ENCODE measurements around the gene LIPC.
"Not testable (repeated sequence)": the region's sequence is repeated elsewhere in the genome, so short reads cannot be mapped to it uniquely, and the experiment has no call there.

LIPC gene

GRCh38 chr15:58590926-58591325 is 159.1 kb downstream of the LIPC start:
- no CpG with 5 or more reads among the region's 1 CpG for WGBS (ENCODE audit: insufficient coverage, insufficient read length)

DNA sequence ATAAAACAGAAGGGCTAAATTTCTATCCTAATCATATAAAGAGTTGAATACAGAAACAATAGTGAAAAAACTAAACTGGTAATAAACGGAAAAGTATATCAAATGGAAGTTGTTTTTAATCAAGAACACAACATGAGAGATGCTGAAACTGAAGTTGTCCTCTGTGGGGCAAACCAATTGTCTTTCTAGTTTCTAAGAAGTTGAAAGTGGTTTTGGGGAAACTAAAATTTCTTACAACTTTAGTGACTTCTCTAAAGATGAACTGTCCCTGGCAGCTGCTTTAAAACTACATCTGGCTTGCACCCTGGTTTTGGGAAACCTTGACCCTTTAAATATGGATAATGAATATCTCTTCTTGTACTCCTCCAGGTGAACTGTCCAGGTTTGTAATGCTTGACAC is 162.1 kb downstream of the LIPC start:
- H3K9me3 ChIP-seq (ENCODE audit: control insufficient read depth, insufficient read depth, low read length): no peaks in the 10 kb centered on the region
- no CpG with 5 or more reads among the region's 1 CpG for WGBS (ENCODE audit: insufficient coverage, insufficient read length)
- DNase-seq (ENCODE audit: low read depth, low spot score): no peak
- H3K4me3 ChIP-seq (ENCODE audit: low read length): no peak overlapping the region
- H3K27me3 ChIP-seq (ENCODE audit: control insufficient read depth, insufficient read depth, low read length): no peaks in the 10 kb centered on the region
- no peaks in the 10 kb centered on the region for H3K4me1 ChIP-seq (ENCODE audit: control insufficient read depth, insufficient read depth, low read length)
- no peaks in the 10 kb centered on the region for H3K36me3 ChIP-seq (ENCODE audit: control insufficient read depth, insufficient read depth, low read length)
- no peak overlapping the region for H3K27ac ChIP-seq (ENCODE audit: low read length)

More at GRCh38 chr15:58590926-58591325, 159.1 kb downstream of the LIPC start:
- Histone ChIP-seq H3K9me3 (ENCODE audit: control insufficient read depth, insufficient read depth, low read length) (no peaks in the 10 kb centered on the region), H3K36me3 (ENCODE audit: control insufficient read depth, insufficient read depth, low read length) (no peaks in the 10 kb centered on the region), H3K27me3 (ENCODE audit: control insufficient read depth, insufficient read depth, low read length) (no peaks in the 10 kb centered on the region), H3K4me1 (ENCODE audit: control insufficient read depth, insufficient read depth, low read length) (no peaks in the 10 kb centered on the region), H3K4me3 (ENCODE audit: low read length) (no peak overlapping the region), H3K27ac (ENCODE audit: low read length) (no peak overlapping the region)
- DNase-seq (ENCODE audit: low read depth, low spot score): no peak

DNA sequence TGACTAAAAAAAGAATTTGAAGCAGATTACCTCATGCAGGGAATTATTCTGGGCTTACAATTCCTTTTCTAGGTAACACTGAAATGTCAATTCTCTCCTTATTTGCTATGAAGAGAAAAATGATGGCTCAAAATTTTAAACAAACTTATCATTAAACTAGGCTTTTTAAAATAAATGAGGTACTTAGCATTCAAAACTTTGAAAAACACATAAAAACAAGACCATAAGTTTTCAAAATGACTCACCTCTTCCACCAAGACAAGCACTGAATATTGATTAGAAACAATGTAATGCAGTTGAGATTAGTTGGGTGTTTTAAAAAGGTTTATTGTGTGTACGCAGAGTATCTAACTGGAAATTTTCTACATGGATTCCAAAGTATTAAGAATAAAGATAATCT is 163.1 kb downstream of the LIPC start:
- 100% methylated on average over 1 of the region's 1 CpG for WGBS (ENCODE audit: insufficient coverage, insufficient read length)
- no peaks in the 10 kb centered on the region for H3K36me3 ChIP-seq (ENCODE audit: control insufficient read depth, insufficient read depth, low read length)
- DNase-seq (ENCODE audit: low read depth, low spot score): no peak
- H3K27ac ChIP-seq (ENCODE audit: low read length): no peak overlapping the region
- no peaks in the 10 kb centered on the region for H3K9me3 ChIP-seq (ENCODE audit: control insufficient read depth, insufficient read depth, low read length)
- H3K4me3 ChIP-seq (ENCODE audit: low read length): no peak overlapping the region
- no peaks in the 10 kb centered on the region for H3K4me1 ChIP-seq (ENCODE audit: control insufficient read depth, insufficient read depth, low read length)
- no peaks in the 10 kb centered on the region for H3K27me3 ChIP-seq (ENCODE audit: control insufficient read depth, insufficient read depth, low read length)

DNA sequence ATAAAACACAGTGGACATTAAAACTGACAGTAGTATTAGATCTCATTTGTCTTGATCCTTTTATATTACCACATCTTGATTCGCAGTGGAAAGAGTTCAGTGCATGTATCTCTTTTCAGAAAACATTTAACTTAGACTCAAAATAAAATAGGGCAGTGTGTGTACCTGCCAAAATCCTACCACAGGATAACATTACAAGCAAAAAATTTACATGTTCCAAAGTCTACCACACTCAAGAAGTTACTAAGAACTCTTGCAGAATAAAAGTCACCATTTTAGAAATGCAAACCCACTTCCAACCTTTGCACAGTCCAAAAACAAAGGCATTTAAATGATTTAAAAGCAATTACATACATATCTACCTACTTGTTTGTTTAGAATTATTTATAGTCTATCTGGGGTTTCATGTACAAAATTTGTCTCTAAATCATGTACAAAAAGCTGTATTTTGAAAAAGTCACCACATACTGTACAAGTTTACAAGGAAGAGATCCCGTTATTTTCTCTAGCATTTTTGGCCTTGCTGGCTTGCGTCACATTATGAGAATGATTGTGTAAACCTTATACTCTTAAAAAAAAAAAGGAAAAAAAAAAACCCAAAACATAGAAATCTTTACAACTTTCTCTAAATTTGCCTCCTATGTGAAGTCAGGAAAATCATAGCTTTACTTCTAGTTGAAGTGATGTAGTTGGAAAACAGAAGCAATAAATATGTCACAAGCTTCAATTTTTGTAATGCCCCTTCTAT is 163.9 kb downstream of the LIPC start:
- DNase-seq (ENCODE audit: low read depth, low spot score): no peak
- Histone ChIP-seq H3K27ac (ENCODE audit: low read length) (no peak overlapping the region), H3K9me3 (ENCODE audit: control insufficient read depth, insufficient read depth, low read length) (no peaks in the 10 kb centered on the region), H3K4me3 (ENCODE audit: low read length) (no peak overlapping the region), H3K4me1 (ENCODE audit: control insufficient read depth, insufficient read depth, low read length) (no peaks in the 10 kb centered on the region), H3K27me3 (ENCODE audit: control insufficient read depth, insufficient read depth, low read length) (no peaks in the 10 kb centered on the region), H3K36me3 (ENCODE audit: control insufficient read depth, insufficient read depth, low read length) (no peaks in the 10 kb centered on the region)
- no CpG with 5 or more reads among the region's 3 CpGs for WGBS (ENCODE audit: insufficient coverage, insufficient read length)

DNA sequence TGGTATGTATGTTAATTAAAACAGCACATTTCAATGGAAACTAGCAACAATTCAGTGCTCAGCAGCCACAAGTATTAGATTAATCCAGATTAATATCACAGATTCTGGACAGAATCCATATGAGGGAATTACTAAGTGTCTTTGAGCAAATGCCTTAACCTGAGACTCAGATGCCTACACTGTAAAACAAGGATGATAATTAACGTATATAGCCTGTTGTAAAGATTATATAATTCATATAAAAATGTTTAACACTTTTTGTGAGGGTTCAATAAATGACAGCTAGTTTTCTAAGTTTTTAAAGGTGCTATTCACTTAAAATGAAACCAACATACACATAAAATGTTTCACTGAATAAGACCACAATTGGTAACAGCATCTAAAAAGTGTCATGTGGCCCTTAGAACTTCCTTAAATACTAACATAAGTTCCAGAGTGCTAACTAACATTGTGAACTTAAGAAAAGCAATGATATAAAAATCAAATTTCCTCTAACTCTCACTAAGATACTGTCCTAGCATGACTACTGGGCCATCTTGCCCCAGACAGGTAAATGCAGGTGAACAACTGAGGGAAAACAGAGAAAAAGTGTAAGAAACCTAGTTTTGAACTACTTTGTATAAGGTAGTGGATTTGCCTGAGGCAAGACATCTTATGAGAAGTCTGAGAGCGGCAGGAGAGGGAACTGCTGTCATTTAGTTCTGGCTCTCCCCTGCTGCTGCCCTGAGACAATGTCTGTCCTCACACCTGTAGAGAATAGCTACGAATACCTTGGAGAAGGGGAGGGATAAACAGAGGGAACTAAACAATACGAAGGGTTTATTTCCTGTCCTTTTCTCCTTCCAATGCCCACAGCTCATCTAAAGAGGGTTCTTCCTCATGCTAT is 166.4 kb downstream of the LIPC start:
- Histone ChIP-seq H3K27ac (ENCODE audit: low read length) (no peak overlapping the region), H3K4me3 (ENCODE audit: low read length) (no peak overlapping the region), H3K36me3 (ENCODE audit: control insufficient read depth, insufficient read depth, low read length) (no peaks in the 10 kb centered on the region), H3K9me3 (ENCODE audit: control insufficient read depth, insufficient read depth, low read length) (no peaks in the 10 kb centered on the region), H3K27me3 (ENCODE audit: control insufficient read depth, insufficient read depth, low read length) (no peaks in the 10 kb centered on the region), H3K4me1 (ENCODE audit: control insufficient read depth, insufficient read depth, low read length) (no peaks in the 10 kb centered on the region)
- WGBS (ENCODE audit: insufficient coverage, insufficient read length): no CpG with 5 or more reads among the region's 4 CpGs
- DNase-seq (ENCODE audit: low read depth, low spot score): peak; percentile 9

GRCh38 chr15:58598829-58599210 is 167.0 kb downstream of the LIPC start:
- no CpG with 5 or more reads among the region's 4 CpGs for WGBS (ENCODE audit: insufficient coverage, insufficient read length)
- Histone ChIP-seq H3K27me3 (ENCODE audit: control insufficient read depth, insufficient read depth, low read length) (no peaks in the 10 kb centered on the region), H3K4me3 (ENCODE audit: low read length) (no peak overlapping the region), H3K9me3 (ENCODE audit: control insufficient read depth, insufficient read depth, low read length) (no peaks in the 10 kb centered on the region), H3K36me3 (ENCODE audit: control insufficient read depth, insufficient read depth, low read length) (no peaks in the 10 kb centered on the region), H3K27ac (ENCODE audit: low read length) (no peak overlapping the region), H3K4me1 (ENCODE audit: control insufficient read depth, insufficient read depth, low read length) (no peaks in the 10 kb centered on the region)
- no peak for DNase-seq (ENCODE audit: low read depth, low spot score)

DNA sequence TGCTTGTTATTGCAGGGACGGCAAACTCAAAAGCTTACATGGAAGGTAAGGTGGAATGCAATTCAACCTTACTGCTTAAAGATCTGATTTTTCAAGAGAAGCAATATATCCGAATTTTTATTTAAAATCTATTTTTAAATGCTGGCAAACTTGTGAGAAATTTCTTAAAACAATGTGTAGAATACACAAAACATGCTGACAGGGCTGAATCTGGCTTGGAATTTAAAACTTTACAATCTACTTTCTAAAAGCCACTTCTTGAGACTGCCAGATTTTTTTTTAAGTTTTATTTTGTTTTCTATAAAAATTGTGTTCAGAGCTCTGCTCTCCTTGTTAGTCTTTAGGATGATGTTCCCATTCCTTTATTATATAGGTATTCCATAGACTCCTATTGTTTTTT is 171.0 kb downstream of the LIPC start:
- no peaks in the 10 kb centered on the region for H3K27me3 ChIP-seq (ENCODE audit: control insufficient read depth, insufficient read depth, low read length)
- no peak overlapping the region for H3K27ac ChIP-seq (ENCODE audit: low read length)
- H3K4me1 ChIP-seq (ENCODE audit: control insufficient read depth, insufficient read depth, low read length): no peaks in the 10 kb centered on the region; the same call in 1 of the 2 replicates
- no peak overlapping the region for H3K4me3 ChIP-seq (ENCODE audit: low read length)
- no CpG with 5 or more reads among the region's 2 CpGs for WGBS (ENCODE audit: insufficient coverage, insufficient read length)
- H3K36me3 ChIP-seq (ENCODE audit: control insufficient read depth, insufficient read depth, low read length): no peaks in the 10 kb centered on the region
- no peaks in the 10 kb centered on the region for H3K9me3 ChIP-seq (ENCODE audit: control insufficient read depth, insufficient read depth, low read length)
- DNase-seq (ENCODE audit: low read depth, low spot score): no peak

DNA sequence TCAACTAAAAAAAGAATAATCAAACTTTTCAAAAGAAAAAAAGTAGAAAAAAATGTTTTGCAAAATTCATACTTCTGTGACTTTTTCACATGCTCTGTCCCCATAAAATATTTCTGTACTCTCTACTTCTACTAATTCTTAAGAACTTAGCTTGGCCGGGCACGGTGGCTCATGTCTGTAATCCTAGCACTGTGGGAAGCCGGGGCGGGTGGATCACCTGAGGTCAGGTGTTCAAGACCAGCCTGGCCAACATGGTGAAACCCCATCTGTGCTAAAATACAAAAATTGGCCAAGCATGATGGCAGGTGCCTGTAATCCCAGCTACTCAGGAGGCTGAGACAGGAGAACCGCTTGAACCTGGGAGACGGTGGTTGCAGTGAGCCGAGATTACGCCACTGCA is 172.1 kb downstream of the LIPC start:
- not testable (repeated sequence) for H3K27ac ChIP-seq (ENCODE audit: low read length); H3K36me3 ChIP-seq (ENCODE audit: control insufficient read depth, insufficient read depth, low read length)
- WGBS (ENCODE audit: insufficient coverage, insufficient read length): no CpG with 5 or more reads among the region's 8 CpGs

DNA sequence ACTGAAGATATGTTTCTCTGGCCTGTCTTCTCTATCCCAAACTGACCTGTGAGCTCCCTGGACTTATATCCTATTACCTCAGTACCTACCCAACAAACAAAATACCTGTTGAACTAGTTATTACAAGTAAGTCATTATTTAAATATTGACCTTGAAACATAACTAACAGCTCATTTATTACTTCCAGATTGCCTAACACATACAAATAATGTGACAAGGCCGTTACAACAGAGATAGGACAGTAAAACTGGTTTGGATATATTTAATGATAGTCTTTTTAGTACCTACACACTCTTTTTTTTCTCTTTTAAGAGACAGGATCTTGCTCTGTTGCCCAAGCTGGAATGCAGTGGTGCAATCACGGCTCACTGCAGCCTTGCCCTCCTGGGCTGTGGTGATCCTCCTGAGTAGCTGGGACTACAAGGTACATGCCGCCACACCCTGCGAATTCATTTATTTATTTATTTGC is 172.7 kb downstream of the LIPC start:
- DNase-seq (ENCODE audit: low read depth, low spot score): no peak
- no peak overlapping the region for H3K27ac ChIP-seq (ENCODE audit: low read length)
- no peaks in the 10 kb centered on the region for H3K9me3 ChIP-seq (ENCODE audit: control insufficient read depth, insufficient read depth, low read length)
- WGBS (ENCODE audit: insufficient coverage, insufficient read length): no CpG with 5 or more reads among the region's 4 CpGs
- H3K27me3 ChIP-seq (ENCODE audit: control insufficient read depth, insufficient read depth, low read length): no peaks in the 10 kb centered on the region
- H3K4me1 ChIP-seq (ENCODE audit: control insufficient read depth, insufficient read depth, low read length): no peaks in the 10 kb centered on the region; the same call in 1 of the 2 replicates
- H3K36me3 ChIP-seq (ENCODE audit: control insufficient read depth, insufficient read depth, low read length): no peaks in the 10 kb centered on the region
- no peak overlapping the region for H3K4me3 ChIP-seq (ENCODE audit: low read length)

More for the DNA sequence above, 172.1 kb downstream of the LIPC start:
- not testable (repeated sequence) for H3K9me3 ChIP-seq (ENCODE audit: control insufficient read depth, insufficient read depth, low read length); H3K4me3 ChIP-seq (ENCODE audit: low read length); DNase-seq (ENCODE audit: low read depth, low spot score); H3K27me3 ChIP-seq (ENCODE audit: control insufficient read depth, insufficient read depth, low read length); H3K4me1 ChIP-seq (ENCODE audit: control insufficient read depth, insufficient read depth, low read length)

GRCh38 chr15:58605931-58606530 is 174.2 kb downstream of the LIPC start:
- no peaks in the 10 kb centered on the region for H3K9me3 ChIP-seq (ENCODE audit: control insufficient read depth, insufficient read depth, low read length)
- WGBS (ENCODE audit: insufficient coverage, insufficient read length): no CpG with 5 or more reads among the region's 3 CpGs
- H3K27ac ChIP-seq (ENCODE audit: low read length): no peak overlapping the region

More at GRCh38 chr15:58605931-58606530, 174.2 kb downstream of the LIPC start:
- Histone ChIP-seq H3K4me3 (ENCODE audit: low read length) (no peak overlapping the region), H3K27me3 (ENCODE audit: control insufficient read depth, insufficient read depth, low read length) (no peaks in the 10 kb centered on the region), H3K36me3 (ENCODE audit: control insufficient read depth, insufficient read depth, low read length) (no peaks in the 10 kb centered on the region), H3K4me1 (ENCODE audit: control insufficient read depth, insufficient read depth, low read length) (no peaks in the 10 kb centered on the region; the same call in 1 of the 2 replicates)
- no peak for DNase-seq (ENCODE audit: low read depth, low spot score)
